ENCODE measurements around the gene MATR3.

GRCh38 chr5:139315056-139315615, 21.6 kb downstream of the MATR3 start:
- TF ChIP-seq GATA2 (IDR thresholded peaks at IDR 0.05; ENCODE audit: low read depth, low read length), result no peak
- TF ChIP-seq GATA3 (IDR thresholded peaks at IDR 0.05; ENCODE audit: low read depth, low read length), result no peak
